Measurements from ENCODE around the gene ANKS1B. TPM values are rescaled to one million over a fixed set of nuclear protein-coding genes. Genes with fewer than 3 reads are reported as not detected.

ANKS1B gene
- total and polyA plus RNA-seq, 10 of the 15 experiments (the other 5 are each of a cell fraction or from before 2014, with no cell fraction given), result 0.16 to 1.3 (median 0.82) TPM; not detected in 7

GRCh38 chr12:99066726-99067125 is 918.0 kb downstream of the ANKS1B start:
- ChIA-PET POLR2A (no interaction called here), RAD21 (ENCODE audit: unreplicated experiment) (no interaction called here), SMC1A (ENCODE audit: uncharacterized antibody, unreplicated experiment) (no interaction called here), CTCF (no interaction called here)
- DNase-seq (ENCODE audit: low read depth, low spot score) (no peak), FAIRE-seq (no peak), ATAC-seq (no peak)
- Histone ChIP-seq H3K9me3 (replicated peaks; ENCODE audit: control insufficient read depth, insufficient read depth, low read length) (no peaks in the 10 kb centered on the region), H2AFZ (ENCODE audit: control insufficient read depth, low read depth, low read length) (no peak overlapping the region), H3K79me2 (ENCODE audit: control insufficient read depth, insufficient read depth, low read length) (no peaks in the 10 kb centered on the region), H3K4me3 (no peak overlapping the region), H3K27me3 (replicated peaks in 1 of 2; ENCODE audit: control insufficient read depth in 2 of 2, insufficient read depth in 2 of 2, low read length in 1 of 2) (no peaks in the 10 kb centered on the region), H3K4me2 (ENCODE audit: control insufficient read depth, insufficient read depth) (no peak overlapping the region), H4K20me1 (ENCODE audit: control insufficient read depth, insufficient read depth) (no peaks in the 10 kb centered on the region), H3K4me1 (ENCODE audit: control insufficient read depth, insufficient read depth, low read length) (no peaks in the 10 kb centered on the region), H3K9ac (ENCODE audit: control insufficient read depth, insufficient read depth, low read length) (no peak overlapping the region), H3K36me3 (ENCODE audit: control insufficient read depth in 2 of 2, insufficient read depth in 2 of 2, low read length in 1 of 2) (no peaks in the 10 kb centered on the region), H3K27ac (ENCODE audit: control insufficient read depth, insufficient read depth) (no peak overlapping the region)
- intact Hi-C loops (cut with micrococcal nuclease; ENCODE audit: unreplicated experiment), result no loop called here
- WGBS (ENCODE audit: insufficient coverage, insufficient replicate concordance, low lambda C conversion rate, missing lambda C conversion rate), result 0% methylated on average over 3 of the region's 3 CpGs
- no TSS peak for BruUV-seq (replicated peaks)
- in situ Hi-C loops (cut with MboI), result no loop called here
- no peak for TF ChIP-seq CBX3 (IDR thresholded peaks at IDR 0.05; ENCODE audit: borderline replicate concordance, low read depth)
- no peak for TF ChIP-seq HDAC2 (IDR thresholded peaks at IDR 0.05)
- no peak for TF ChIP-seq BACH1 (IDR thresholded peaks at IDR 0.05; ENCODE audit: borderline replicate concordance)
- no peak for TF ChIP-seq FOXM1 (IDR thresholded peaks at IDR 0.05; ENCODE audit: low read depth, low read length)
- no peak for TF ChIP-seq SMAD5 (IDR thresholded peaks at IDR 0.05; ENCODE audit: low read depth)
- TF ChIP-seq USF1 (IDR thresholded peaks at IDR 0.05; ENCODE audit: borderline replicate concordance, extremely low read length, insufficient read depth, low read depth, low read length), result no peak
- no peak for TF ChIP-seq BMI1 (IDR thresholded peaks at IDR 0.05; ENCODE audit: borderline replicate concordance)
- no peak for TF ChIP-seq ZNF217 (IDR thresholded peaks at IDR 0.05)
- TF ChIP-seq IRF4 (IDR thresholded peaks at IDR 0.05; ENCODE audit: low read depth, low read length), result no peak
- TF ChIP-seq KDM1A (IDR thresholded peaks at IDR 0.05; ENCODE audit: borderline replicate concordance), result no peak
- TF ChIP-seq ZNF207 (IDR thresholded peaks at IDR 0.05; ENCODE audit: borderline replicate concordance), result no peak
